ENCODE data around the gene CDRT4. TPM values are rescaled to one million over a fixed set of nuclear protein-coding genes. Genes with fewer than 3 reads are reported as not detected.
"Not testable (repeated sequence)": the region's sequence is repeated elsewhere in the genome, so short reads cannot be mapped to it uniquely, and the experiment has no call there.

The CDRT4 gene
- total RNA-seq, 2 donors from 2014 or later, result 8.3 to 34.0 TPM

DNA sequence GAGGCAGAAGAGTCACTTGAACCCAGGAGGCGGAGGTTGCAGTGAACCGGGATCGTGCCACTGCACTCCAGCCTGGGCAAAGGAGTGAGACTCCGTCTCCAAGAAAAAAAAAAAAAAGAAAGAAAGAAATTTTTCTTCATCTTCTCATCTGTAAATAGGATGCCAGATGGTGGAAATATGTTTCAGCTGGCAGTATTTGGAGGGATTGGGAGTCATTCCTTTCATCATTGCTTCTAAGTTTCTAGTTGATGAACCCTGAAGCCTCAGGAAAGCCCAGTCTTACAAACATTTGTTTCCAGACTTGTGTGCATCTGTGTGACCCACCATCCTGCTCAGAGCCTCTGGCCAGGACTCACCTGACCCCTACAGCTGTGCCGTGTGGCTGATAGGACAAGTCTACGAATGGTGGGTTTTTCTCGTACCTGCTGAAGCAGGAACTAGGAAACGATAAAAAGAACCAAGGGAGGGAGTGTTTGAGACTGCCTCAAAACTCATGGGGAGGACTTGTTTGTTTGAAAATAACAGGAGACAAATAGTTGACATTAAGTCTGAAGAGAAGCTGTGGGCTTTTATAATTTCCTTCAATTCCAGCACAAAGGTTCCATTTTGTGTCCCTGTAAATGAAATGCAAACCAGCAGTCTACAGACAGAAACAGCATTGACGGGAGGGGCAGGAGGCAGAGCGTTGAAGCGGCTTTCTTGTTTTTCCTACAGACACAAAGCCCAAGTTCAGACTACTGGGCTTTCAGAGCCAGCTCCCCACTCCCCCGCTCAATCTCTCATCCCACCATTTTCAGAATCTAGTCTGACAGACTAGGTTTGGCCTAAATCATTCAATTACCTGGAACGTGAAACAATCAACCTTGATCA is 24.9 kb downstream of the CDRT4 start:
- Mint-ChIP-seq H3K27me3 (no peaks in the 10 kb centered on the region), H3K4me3 (no peak overlapping the region), H3K27ac (no peak overlapping the region), H3K9me3 (no peaks in the 10 kb centered on the region), H3K4me1 (ENCODE audit: low read depth in 2 of 2) (no peaks in the 10 kb centered on the region), H3K36me3 (peaks cover 5% of the 10 kb centered on the region)
- ATAC-seq (no peak), DNase-seq (ENCODE audit: low spot score) (no peak)

DNA sequence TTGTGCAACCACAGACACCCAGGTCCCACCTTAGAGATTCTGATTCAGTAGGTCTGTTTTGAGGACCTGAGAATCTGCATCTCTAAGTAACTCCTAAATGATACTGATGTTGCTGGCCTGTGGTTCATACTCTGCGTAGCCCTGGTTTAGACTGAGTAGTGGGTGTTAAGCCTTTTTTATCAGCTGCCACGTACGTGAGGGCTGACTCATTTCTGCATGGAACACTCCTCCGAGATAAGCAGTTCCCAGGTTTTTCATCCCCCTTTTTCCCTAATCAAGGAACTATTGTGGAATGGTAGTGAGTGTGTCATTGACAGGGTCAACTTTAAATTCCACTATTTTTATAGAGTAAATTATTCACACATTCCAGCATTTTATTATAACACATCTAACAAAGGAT is 26.1 kb downstream of the CDRT4 start:
- no peaks in the 10 kb centered on the region for H3K9me3 Mint-ChIP-seq
- H3K4me1 Mint-ChIP-seq (ENCODE audit: low read depth in 2 of 2), result peaks cover 6 to 7% of the 10 kb centered on the region in 2 donors
- no peak overlapping the region for H3K4me3 Mint-ChIP-seq
- peaks cover 5% of the 10 kb centered on the region for H3K36me3 Mint-ChIP-seq
- ATAC-seq (no peak), DNase-seq (ENCODE audit: low spot score) (no peak)
- H3K27ac Mint-ChIP-seq, result no peak overlapping the region
- no peaks in the 10 kb centered on the region for H3K27me3 Mint-ChIP-seq

DNA sequence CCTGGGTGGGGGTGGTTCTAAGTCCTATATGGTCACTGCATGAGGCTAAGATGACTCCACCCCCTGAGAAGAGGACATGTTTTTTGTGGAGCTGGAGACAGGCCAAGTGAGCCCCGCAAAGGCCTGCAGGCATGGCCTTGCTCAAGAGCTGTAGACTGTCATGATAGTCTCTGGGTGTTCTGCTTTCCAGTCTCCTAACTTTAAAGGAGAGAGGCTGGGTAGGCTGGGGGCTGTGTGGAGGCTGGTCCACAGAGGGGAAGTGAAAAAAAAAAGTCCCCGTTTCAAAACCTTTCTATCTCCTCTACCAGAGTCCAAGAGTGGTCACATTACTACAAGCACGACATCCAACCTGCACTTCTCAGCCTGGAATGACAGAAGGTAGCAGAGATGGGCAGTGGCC is 27.1 kb downstream of the CDRT4 start:
- Mint-ChIP-seq H3K4me1 (ENCODE audit: low read depth in 2 of 2) (peaks cover 6 to 7% of the 10 kb centered on the region in 2 donors), H3K36me3 (peaks cover 5% of the 10 kb centered on the region), H3K27me3 (no peaks in the 10 kb centered on the region), H3K4me3 (no peak overlapping the region), H3K27ac (no peak overlapping the region), H3K9me3 (no peaks in the 10 kb centered on the region)
- DNase-seq (ENCODE audit: low spot score), result no peak
- ATAC-seq, result no peak

GRCh38 chr17:15439205-15439985 is 28.0 kb downstream of the CDRT4 start:
- H3K9me3 Mint-ChIP-seq; H3K4me1 Mint-ChIP-seq (ENCODE audit: low read depth in 2 of 2); H3K36me3 Mint-ChIP-seq; ATAC-seq; H3K27ac Mint-ChIP-seq; H3K4me3 Mint-ChIP-seq; DNase-seq (ENCODE audit: low spot score); H3K27me3 Mint-ChIP-seq: not testable (repeated sequence)

GRCh38 chr17:15438491-15439105 is 28.8 kb downstream of the CDRT4 start:
- Mint-ChIP-seq H3K4me1 (ENCODE audit: low read depth in 2 of 2) (peaks cover 6 to 7% of the 10 kb centered on the region in 2 donors), H3K9me3 (no peaks in the 10 kb centered on the region), H3K36me3 (peaks cover 5% of the 10 kb centered on the region), H3K27ac (no peak overlapping the region), H3K27me3 (no peaks in the 10 kb centered on the region), H3K4me3 (no peak overlapping the region)
- DNase-seq (ENCODE audit: low spot score), result no peak
- ATAC-seq, result no peak

- H3K27me3 Mint-ChIP-seq, result no peaks in the 10 kb centered on the region
- peak overlapping the region; percentile 44 to 56 for H3K27ac Mint-ChIP-seq
- peak overlapping the region; percentile 15 for H3K4me3 Mint-ChIP-seq
- no peaks in the 10 kb centered on the region for H3K9me3 Mint-ChIP-seq
- H3K4me1 Mint-ChIP-seq (ENCODE audit: low read depth in 2 of 2), result peaks cover 6 to 7% of the 10 kb centered on the region in 2 donors
- H3K36me3 Mint-ChIP-seq, result peaks cover 5% of the 10 kb centered on the region
- DNase-seq (ENCODE audit: low spot score) (no peak), ATAC-seq (no peak)
These were observed 30.2 kb downstream of the CDRT4 start for GRCh38 chr17:15437303-15437635.

DNA sequence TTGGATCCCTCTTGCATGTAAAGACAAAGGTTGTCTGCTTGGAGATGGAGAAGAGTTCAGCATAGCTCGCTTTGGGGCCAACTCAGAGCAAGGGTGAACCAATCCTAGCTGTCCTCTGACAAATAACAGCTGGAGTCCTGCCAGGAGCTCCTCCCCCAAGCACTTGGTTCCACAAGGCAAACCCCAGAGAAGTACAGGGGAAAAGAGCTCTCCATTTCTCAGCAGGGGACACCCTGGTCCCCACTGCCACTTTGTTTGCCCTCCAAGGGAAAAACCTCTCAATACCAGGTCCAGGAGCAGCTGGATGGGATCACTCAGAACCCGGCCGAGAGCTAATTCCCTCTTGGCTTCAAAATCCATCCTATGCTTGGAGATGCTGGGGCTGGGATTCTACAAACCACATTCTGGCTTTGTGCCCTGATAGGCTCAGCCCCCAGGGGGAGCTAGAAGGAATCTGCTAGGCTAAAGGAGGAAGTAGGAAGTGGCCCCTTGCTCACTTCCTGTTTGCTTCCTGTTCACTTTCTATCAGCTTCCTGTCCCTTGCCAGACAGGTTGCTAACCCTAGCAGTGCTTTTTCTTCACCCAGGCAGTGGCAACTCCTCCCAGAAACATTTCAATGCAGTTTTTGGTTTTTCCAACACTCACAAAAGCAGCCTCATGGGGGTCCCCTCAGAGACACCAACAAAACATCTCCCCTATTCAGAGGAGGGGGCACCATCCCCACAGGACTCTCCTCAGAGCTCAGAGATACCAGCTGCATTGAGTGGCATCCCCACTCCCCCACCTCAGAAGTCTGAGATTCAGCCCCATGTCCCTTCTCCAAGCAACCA is 30.7 kb downstream of the CDRT4 start:
- Mint-ChIP-seq H3K36me3 (peaks cover 5% of the 10 kb centered on the region), H3K9me3 (no peaks in the 10 kb centered on the region), H3K27me3 (no peaks in the 10 kb centered on the region), H3K4me1 (ENCODE audit: low read depth in 2 of 2) (peaks cover 6 to 7% of the 10 kb centered on the region in 2 donors), H3K4me3 (peak overlapping the region; percentile 15), H3K27ac (peak overlapping the region; percentile 44 to 56)
- ATAC-seq, result peak in 1 of 2 donors; percentile 44
- no peak for DNase-seq (ENCODE audit: low spot score)

DNA sequence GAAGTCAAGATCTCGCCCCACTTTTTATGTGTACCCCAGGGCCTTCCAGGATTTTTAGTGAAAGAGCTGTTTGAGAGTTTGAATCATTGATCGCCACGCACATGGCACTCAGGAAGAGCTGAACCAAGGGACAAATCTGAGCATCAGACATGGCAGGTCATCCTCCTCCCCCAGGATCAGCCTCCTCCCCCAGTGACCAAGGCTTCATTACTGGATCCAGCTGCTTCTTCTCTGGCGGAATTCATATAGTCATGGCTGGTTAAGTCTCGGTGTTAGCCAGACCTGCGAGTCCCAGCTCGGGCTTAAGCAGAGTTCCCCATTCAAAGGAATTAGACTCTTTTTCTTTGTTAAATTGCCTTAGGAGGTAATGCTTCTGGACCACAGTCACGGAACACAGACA is 32.5 kb downstream of the CDRT4 start:
- ATAC-seq, result no peak

DNA sequence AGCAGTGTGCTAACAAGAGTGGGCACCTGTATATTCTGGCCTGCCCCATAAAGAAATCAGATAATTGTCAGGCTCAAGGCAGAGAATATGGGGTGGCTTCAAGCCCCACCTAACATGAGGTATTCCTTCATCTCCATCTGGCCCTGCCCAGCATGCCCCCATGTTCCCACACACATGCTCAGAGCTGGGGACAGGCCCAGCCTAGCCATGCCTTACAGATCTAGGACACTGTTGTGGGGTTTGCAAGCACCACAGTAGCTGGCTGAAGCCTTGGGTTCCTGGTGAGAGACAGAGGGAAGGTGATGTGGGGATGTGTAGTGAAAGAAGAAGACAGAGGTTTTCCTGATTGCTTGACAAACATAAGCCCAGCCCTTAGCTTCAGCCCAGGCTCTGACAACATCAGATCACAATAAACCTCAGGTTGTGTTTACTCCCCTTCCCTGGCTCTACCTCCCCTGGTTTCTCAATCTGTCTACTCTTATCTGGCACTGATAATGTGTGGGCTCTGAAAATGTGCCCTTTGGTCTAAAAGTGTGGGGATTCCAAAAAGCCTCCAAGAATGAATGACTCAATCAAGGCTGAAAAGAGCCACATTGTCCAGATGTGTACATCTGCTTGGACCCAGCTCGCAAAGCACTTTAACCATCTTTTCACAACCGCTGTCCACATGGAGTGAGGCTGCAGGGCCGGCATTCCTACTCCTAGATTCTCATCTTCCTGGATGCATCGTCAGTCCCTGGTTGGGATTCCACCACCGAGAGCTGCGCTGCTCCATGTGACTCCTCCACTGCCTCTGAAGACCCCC is 34.4 kb downstream of the CDRT4 start:
- DNase-seq (ENCODE audit: low spot score) (no peak), ATAC-seq (peak in 1 of 2 donors; percentile 27)
- Mint-ChIP-seq H3K9me3 (no peaks in the 10 kb centered on the region), H3K4me1 (ENCODE audit: low read depth in 2 of 2) (peaks cover 6 to 7% of the 10 kb centered on the region in 2 donors), H3K4me3 (no peak overlapping the region), H3K27me3 (no peaks in the 10 kb centered on the region), H3K36me3 (no peaks in the 10 kb centered on the region), H3K27ac (no peak overlapping the region)

More for the DNA sequence above, 32.5 kb downstream of the CDRT4 start:
- Mint-ChIP-seq H3K27me3 (no peaks in the 10 kb centered on the region), H3K27ac (no peak overlapping the region), H3K4me1 (ENCODE audit: low read depth in 2 of 2) (peaks cover 6 to 7% of the 10 kb centered on the region in 2 donors), H3K9me3 (no peaks in the 10 kb centered on the region), H3K36me3 (peaks cover under 1% of the 10 kb centered on the region), H3K4me3 (no peak overlapping the region)
- DNase-seq (ENCODE audit: low spot score), result no peak

DNA sequence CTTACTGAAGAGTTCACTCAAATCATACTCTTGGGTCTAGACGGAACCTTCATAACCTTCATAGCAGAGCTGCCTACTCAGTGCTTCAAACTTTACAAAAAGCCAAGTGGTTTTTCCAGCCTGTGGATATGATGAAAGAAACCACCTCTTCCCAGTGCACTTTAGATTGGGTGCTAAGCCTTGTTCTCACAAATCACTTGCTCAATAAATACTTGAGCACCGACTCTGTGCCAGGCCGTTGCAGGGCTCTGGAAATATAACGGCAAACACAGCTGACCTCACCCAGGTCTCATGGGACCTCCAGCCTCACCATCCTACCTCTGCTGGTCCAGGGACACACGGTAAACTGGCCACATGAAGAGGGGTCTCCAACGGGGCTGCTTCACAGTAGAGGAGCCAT is 35.7 kb downstream of the CDRT4 start:
- Mint-ChIP-seq H3K27me3 (no peaks in the 10 kb centered on the region), H3K4me3 (no peak overlapping the region), H3K36me3 (no peaks in the 10 kb centered on the region), H3K4me1 (ENCODE audit: low read depth in 2 of 2) (peaks cover under 1 to 1% of the 10 kb centered on the region in 2 donors), H3K9me3 (no peaks in the 10 kb centered on the region), H3K27ac (no peak overlapping the region)
- DNase-seq (ENCODE audit: low spot score) (no peak), ATAC-seq (no peak)

DNA sequence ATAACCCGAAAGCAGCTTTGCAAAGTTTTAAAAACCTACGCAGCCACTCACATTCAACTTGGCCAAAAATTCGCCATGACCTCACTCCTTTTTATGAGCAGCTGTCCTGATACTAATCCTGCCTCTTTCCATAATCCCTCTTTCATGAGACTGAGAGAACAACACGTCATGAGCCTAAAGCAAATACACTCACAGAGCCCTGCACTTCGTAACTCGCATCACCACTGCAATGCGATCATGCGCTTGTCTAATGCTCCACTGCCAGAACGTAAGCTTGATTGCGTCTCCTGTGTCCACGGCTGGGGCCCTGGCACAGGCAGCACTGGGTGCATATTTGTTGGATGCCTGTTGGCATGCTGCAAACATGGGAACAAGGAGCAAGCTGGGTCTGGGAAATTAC is 36.2 kb downstream of the CDRT4 start:
- no peak overlapping the region for H3K27ac Mint-ChIP-seq
- H3K4me3 Mint-ChIP-seq, result no peak overlapping the region
- H3K9me3 Mint-ChIP-seq, result no peaks in the 10 kb centered on the region
- no peaks in the 10 kb centered on the region for H3K36me3 Mint-ChIP-seq
- no peak for ATAC-seq
- no peaks in the 10 kb centered on the region for H3K4me1 Mint-ChIP-seq (ENCODE audit: low read depth in 2 of 2)
- no peak for DNase-seq (ENCODE audit: low spot score)
- H3K27me3 Mint-ChIP-seq, result no peaks in the 10 kb centered on the region

DNA sequence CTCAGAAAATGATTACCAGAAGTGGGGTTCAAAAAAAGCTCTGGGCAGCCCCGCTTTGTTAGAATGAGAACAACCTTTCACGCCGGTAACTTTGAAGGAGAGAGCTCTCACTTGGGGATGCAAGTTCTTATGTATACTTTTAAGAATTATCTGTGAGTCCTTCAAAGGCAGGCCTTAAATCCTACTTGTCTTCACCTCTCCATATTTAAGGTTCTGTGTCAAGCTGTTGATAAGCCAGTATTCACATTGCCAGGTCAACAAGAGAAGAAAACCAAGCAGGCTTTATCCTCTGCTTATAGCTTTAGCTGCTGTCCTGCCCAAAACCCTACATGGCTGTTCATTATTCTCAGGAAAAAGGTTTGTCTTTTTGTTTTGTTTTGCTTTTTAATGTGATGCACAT is 42.9 kb downstream of the CDRT4 start:
- no peak for DNase-seq (ENCODE audit: low spot score)
- no peaks in the 10 kb centered on the region for H3K36me3 Mint-ChIP-seq
- no peak overlapping the region for H3K27ac Mint-ChIP-seq
- H3K4me1 Mint-ChIP-seq (ENCODE audit: low read depth in 2 of 2), result no peaks in the 10 kb centered on the region
- ATAC-seq, result no peak
- no peaks in the 10 kb centered on the region for H3K9me3 Mint-ChIP-seq
- no peak overlapping the region for H3K4me3 Mint-ChIP-seq
- peaks cover 0 to 2% of the 10 kb centered on the region in 2 donors for H3K27me3 Mint-ChIP-seq

Data from natural killer cell treated with Interleukin-12 subunit alpha and Interleukin-12 subunit beta and Interleukin-15 and Interleukin-18, amount 100 ng/mL, for 72 hours (primary cell).